ENCODE data around the gene PTDSS2.
A peak's percentile ranks its signal among the peaks of the same experiment; 100 is the strongest.

- TF ChIP-seq CTCF (IDR thresholded peaks at IDR 0.05; ENCODE audit: low read depth, low read length) (no peak), POLR2A (IDR thresholded peaks at IDR 0.05; ENCODE audit: extremely low read depth, insufficient read length) (peak; percentile 45)
These were observed at the start of gene PTDSS2 for GRCh38 chr11:449889-450808.

Data from NB4 (cell line).